IMR-90 (cell line): ENCODE data around the gene DERA. TPM values are rescaled to one million over a fixed set of nuclear protein-coding genes. Genes with fewer than 3 reads are reported as not detected.

Source experiments
- ATAC-seq: fragments of 200-7000 bp; cut with Tn5 transposase; 2 replicates; pipeline ENCODE4 v1.9.1; 2020; ENCODE audit warnings: low read depth, mild to moderate bottlenecking, moderate library complexity
- BruUV-seq: library from RNA; stranded (reverse); fragments of 400-500 nt; replicated peaks from 2 replicates; lab custom pipeline; 2021; lab: Mats Ljungman, UMichigan
- CTCF ChIA-PET: fragments of 300-600 bp; formaldehyde crosslinking; extraction: SDS; loops from one replicate; lab custom pipeline; 2021; ENCODE audit warnings: antibody characterized with exemption; lab: Yijun Ruan, JAX
- POLR2A ChIA-PET: fragments of 300-600 bp; sonication (Branson Sonifier 250); formaldehyde crosslinking; loops from one replicate; lab custom pipeline; 2022; ENCODE audit warnings: antibody characterized with exemption; ENCODE audit not compliant: unreplicated experiment; lab: Charles Lee
- DNase-seq: peaks from one replicate; pipeline ENCODE4 v3.0.0; 2013
- H2AFZ ChIP-seq: replicated peaks from 2 replicates; pipeline ENCODE3; 2013; ENCODE audit warnings: low read length, mild to moderate bottlenecking; ENCODE audit not compliant: poor library complexity
- H2AK5ac ChIP-seq: 2 replicates; pipeline ENCODE4 v1.6.1; 2013; ENCODE audit warnings: low read depth, low read length, inconsistent platforms
- H2AK9ac ChIP-seq: replicated peaks from 2 replicates; pipeline ENCODE3; 2013; ENCODE audit warnings: mild to moderate bottlenecking, low read depth, low read length, moderate library complexity; ENCODE audit not compliant: poor library complexity
- H2BK120ac ChIP-seq: 2 replicates; pipeline ENCODE4 v1.6.1; 2013; ENCODE audit warnings: low read depth, low read length, inconsistent platforms
- H2BK15ac ChIP-seq: 3 replicates; pipeline ENCODE4 v1.6.1; 2013; ENCODE audit warnings: low read depth, low read length, inconsistent platforms
- H2BK20ac ChIP-seq: 2 replicates; pipeline ENCODE4 v1.6.1; 2013; ENCODE audit warnings: low read depth, mild to moderate bottlenecking, inconsistent platforms, low read length, moderate library complexity
- H2BK5ac ChIP-seq: 2 replicates; pipeline ENCODE4 v1.6.1; 2013; ENCODE audit warnings: mild to moderate bottlenecking, low read depth, low read length, inconsistent platforms; ENCODE audit not compliant: poor library complexity, severe bottlenecking
- H3K14ac ChIP-seq: replicated peaks from 2 replicates; pipeline ENCODE4 v1.6.1; 2013; ENCODE audit warnings: low read depth, low read length, inconsistent platforms
- H3K18ac ChIP-seq: 2 replicates; pipeline ENCODE4 v1.6.1; 2013; ENCODE audit warnings: low read depth, low read length, control low read depth
- H3K23ac ChIP-seq: 2 replicates; pipeline ENCODE4 v1.6.1; 2013; ENCODE audit warnings: low read depth, low read length, inconsistent platforms
- H3K27ac ChIP-seq: 2 replicates; pipeline ENCODE4 v1.5.1; 2013; ENCODE audit warnings: mild to moderate bottlenecking, control low read depth, low read length; ENCODE audit not compliant: insufficient read depth
- H3K27me3 ChIP-seq: 2 replicates; pipeline ENCODE4 v1.6.1; 2013; ENCODE audit warnings: low read length; ENCODE audit not compliant: control insufficient read depth, insufficient read depth
- H3K36me3 ChIP-seq: 2 replicates; pipeline ENCODE4 v1.6.1; 2013; ENCODE audit warnings: low read length, mixed read lengths; ENCODE audit not compliant: control insufficient read depth, insufficient read depth
- H3K4ac ChIP-seq: 2 replicates; pipeline ENCODE4 v1.6.1; 2013; ENCODE audit warnings: low read depth, low read length, inconsistent platforms
- H3K4me1 ChIP-seq: 2 replicates; pipeline ENCODE4 v1.6.1; 2013; ENCODE audit warnings: low read length, mixed read lengths; ENCODE audit not compliant: control insufficient read depth, insufficient read depth
- H3K4me2 ChIP-seq: 2 replicates; pipeline ENCODE4 v1.6.1; 2013; ENCODE audit warnings: low read depth, mild to moderate bottlenecking, control low read depth, low read length, moderate library complexity
- H3K4me3 ChIP-seq: 2 replicates; pipeline ENCODE4 v1.5.1; 2013; ENCODE audit warnings: low read depth, mild to moderate bottlenecking, control low read depth, low read length, moderate library complexity; ENCODE audit not compliant: insufficient read depth
- H3K56ac ChIP-seq: 2 replicates; pipeline ENCODE4 v1.6.1; 2013; ENCODE audit warnings: low read length, inconsistent platforms; ENCODE audit not compliant: insufficient read depth; ENCODE audit errors: extremely low read depth
- H3K79me1 ChIP-seq, 2 experiments: 2 replicates each; pipeline ENCODE4 v1.6.1; 2013; ENCODE audit warnings: low read length in 2 of 2, inconsistent platforms in 1 of 2, low read depth in 1 of 2
- H3K9ac ChIP-seq: 2 replicates; pipeline ENCODE4 v1.6.1; 2013; ENCODE audit warnings: low read depth, low read length, control low read depth
- H3K9me1 ChIP-seq: 2 replicates; pipeline ENCODE4 v1.6.1; 2013; ENCODE audit warnings: low read length, inconsistent platforms; ENCODE audit not compliant: insufficient read depth
- H3K9me3 ChIP-seq: 2 replicates; pipeline ENCODE4 v1.6.1; 2013; ENCODE audit warnings: low read length; ENCODE audit not compliant: control insufficient read depth, insufficient read depth
- H4K20me1 ChIP-seq: 2 replicates; pipeline ENCODE4 v1.6.1; 2013; ENCODE audit warnings: low read length, inconsistent platforms; ENCODE audit not compliant: insufficient read depth
- H4K5ac ChIP-seq: 2 replicates; pipeline ENCODE4 v1.6.1; 2013; ENCODE audit warnings: mild to moderate bottlenecking, low read depth, low read length, control low read depth
- H4K8ac ChIP-seq, 2 experiments: 2 replicates each; pipeline ENCODE4 v1.6.1; 2013; ENCODE audit warnings: low read depth in 2 of 2, low read length in 2 of 2, control low read depth in 1 of 2, inconsistent platforms in 1 of 2
- H4K91ac ChIP-seq: 2 replicates; pipeline ENCODE4 v1.6.1; 2013; ENCODE audit warnings: low read depth, low read length, inconsistent platforms; ENCODE audit not compliant: insufficient read depth
- BHLHE40 ChIP-seq: fragments of 150-350 bp; IDR thresholded peaks from 2 replicates; pipeline ENCODE4 v1.6.1; 2016; ENCODE audit warnings: mild to moderate bottlenecking, low read depth, low read length
- CEBPB ChIP-seq: IDR thresholded peaks from 2 replicates; pipeline ENCODE4 v1.6.1; 2012; ENCODE audit warnings: low read depth, low read length, improper control_type of control experiment
- CHD1 ChIP-seq: IDR thresholded peaks from 2 replicates; pipeline ENCODE4 v1.6.1; 2012; ENCODE audit warnings: low read depth, low read length, improper control_type of control experiment
- FOS ChIP-seq: fragments of 150-350 bp; IDR thresholded peaks from 2 replicates; pipeline ENCODE4 v1.6.1; 2016; ENCODE audit warnings: low read depth, low read length
- MAZ ChIP-seq: IDR thresholded peaks from 2 replicates; pipeline ENCODE4 v1.6.1; 2012; ENCODE audit warnings: low read depth, mild to moderate bottlenecking, low read length, improper control_type of control experiment, moderate library complexity, borderline replicate concordance
- MXI1 ChIP-seq: IDR thresholded peaks from 2 replicates; pipeline ENCODE4 v1.6.1; 2012; ENCODE audit warnings: low read depth, mild to moderate bottlenecking, low read length, moderate library complexity, borderline replicate concordance
- POLR2A ChIP-seq: IDR thresholded peaks from 2 replicates; pipeline ENCODE4 v1.6.1; 2012; ENCODE audit warnings: mild to moderate bottlenecking, low read depth, low read length
- WGBS, 2 experiments: methylation state at CpG; one replicate each; pipeline versions ENCODE4 v1.1.5 to v1.1.7; 2013; ENCODE audit warnings: missing lambda C conversion rate in 2 of 2; ENCODE audit not compliant: insufficient read length in 1 of 2; ENCODE audit errors: extremely low coverage in 2 of 2; 5-methylcytosine and 5-hydroxymethylcytosine counted together
- dilution Hi-C: fragments of 300-500 bp; cut with HindIII; formaldehyde crosslinking; loops from one replicate; pipeline ENCODE4 v1.14.3; 2018; ENCODE audit warnings: low sequenced_read_pairs; ENCODE audit not compliant: unreplicated experiment
- in situ Hi-C: fragments of 300-500 bp; cut with MboI; formaldehyde crosslinking; loops from 3 replicates; pipeline ENCODE4 v1.14.3; 2019; ENCODE audit warnings: low sequenced_read_pairs, inconsistent platforms, mixed read lengths
- intact Hi-C: fragments of 100-400 bp; cut with micrococcal nuclease; formaldehyde crosslinking; loops from 2 replicates; pipeline ENCODE4 v1.10.0; 2022
- polyA plus RNA-seq, 3 experiments: library from polyadenylated mRNA; depleted of rRNA; stranded (reverse); fragments of >200 nt; gene quantifications; 2 replicates each; pipeline ENCODE4 v1.2.3, GENCODE V29; 2012; ENCODE audit warnings: low replicate concordance in 1 of 3
- total RNA-seq: library from RNA; depleted of rRNA; stranded (reverse); fragments of >200 nt; gene quantifications from 2 replicates; pipeline ENCODE4 v1.2.3, GENCODE V29; 2012
- TF ChIP-seq, protein P1 (sequence below): conservative IDR thresholded peaks from 2 replicates; pipeline ENCODE4 v1.5.1; 2012; ENCODE audit warnings: mild to moderate bottlenecking, low read depth, low read length, improper control_type of control experiment
- TF ChIP-seq, protein P2 (sequence below): fragments of 150-350 bp; IDR thresholded peaks from 2 replicates; pipeline ENCODE4 v1.6.1; 2016; ENCODE audit warnings: low read depth, mild to moderate bottlenecking, low read length, moderate library complexity, borderline replicate concordance
- TF ChIP-seq, protein P3 (sequence below): fragments of 150-350 bp; IDR thresholded peaks from 2 replicates; pipeline ENCODE4 v1.6.1; 2017; ENCODE audit warnings: mild to moderate bottlenecking, antibody characterized with exemption, low read length, low read depth

Gene DERA
- total and polyA plus RNA-seq, 2 of the 4 experiments (the other 2 are of a cell fraction), result 28.1 to 58.6 TPM

DNA sequence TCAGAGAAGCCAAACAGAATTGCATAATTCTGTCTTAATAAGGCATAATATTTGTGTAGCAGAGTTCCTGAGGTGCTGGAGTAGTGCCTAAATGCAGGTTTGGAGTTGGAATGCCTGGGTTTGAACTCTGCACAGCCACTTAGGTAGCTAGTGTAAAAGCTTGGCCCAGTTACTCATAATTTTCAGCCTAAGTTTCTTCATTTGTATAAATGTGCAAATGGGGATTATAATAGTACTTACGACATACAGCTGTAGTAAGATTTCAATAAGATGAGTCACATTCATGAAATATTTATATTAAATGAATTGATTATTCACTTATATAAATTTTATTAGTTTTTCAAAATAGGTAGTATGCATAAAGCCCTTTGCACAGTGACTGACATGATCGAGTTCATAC, 175.8 kb downstream of the DERA start:
- dilution Hi-C loops, result no loop called here

More for the DNA sequence above, 175.8 kb downstream of the DERA start:
- Histone ChIP-seq H3K9me1 (no peaks in the 10 kb centered on the region), H3K23ac (no peak overlapping the region), H3K27me3 (no peaks in the 10 kb centered on the region), H4K20me1 (no peaks in the 10 kb centered on the region), H3K9me3 (no peaks in the 10 kb centered on the region), H3K14ac (no peak overlapping the region), H2BK5ac (no peak overlapping the region), H2BK20ac (no peak overlapping the region), H3K4me1 (no peaks in the 10 kb centered on the region), H3K36me3 (no peaks in the 10 kb centered on the region), H3K4ac (no peak overlapping the region), H2AK9ac (no peak overlapping the region), H4K8ac (no peak overlapping the region), H2AK5ac (no peak overlapping the region), H4K5ac (no peak overlapping the region), H3K79me1 (no peaks in the 10 kb centered on the region), H3K56ac (no peak overlapping the region), H2BK120ac (no peak overlapping the region), H3K27ac (no peak overlapping the region), H2BK15ac (no peak overlapping the region), H3K9ac (no peak overlapping the region), H3K18ac (no peak overlapping the region), H2AFZ (no peak overlapping the region), H4K91ac (no peak overlapping the region), H3K4me3 (no peak overlapping the region), H3K4me2 (no peak overlapping the region)
- ChIA-PET POLR2A (no interaction called here), CTCF (interaction anchor here (1.1 kb wide), 1 partner anchor 10 kb away, joined by 4 read pairs; no protein-coding TSS in a partner anchor)
- TF ChIP-seq, protein P1, sequence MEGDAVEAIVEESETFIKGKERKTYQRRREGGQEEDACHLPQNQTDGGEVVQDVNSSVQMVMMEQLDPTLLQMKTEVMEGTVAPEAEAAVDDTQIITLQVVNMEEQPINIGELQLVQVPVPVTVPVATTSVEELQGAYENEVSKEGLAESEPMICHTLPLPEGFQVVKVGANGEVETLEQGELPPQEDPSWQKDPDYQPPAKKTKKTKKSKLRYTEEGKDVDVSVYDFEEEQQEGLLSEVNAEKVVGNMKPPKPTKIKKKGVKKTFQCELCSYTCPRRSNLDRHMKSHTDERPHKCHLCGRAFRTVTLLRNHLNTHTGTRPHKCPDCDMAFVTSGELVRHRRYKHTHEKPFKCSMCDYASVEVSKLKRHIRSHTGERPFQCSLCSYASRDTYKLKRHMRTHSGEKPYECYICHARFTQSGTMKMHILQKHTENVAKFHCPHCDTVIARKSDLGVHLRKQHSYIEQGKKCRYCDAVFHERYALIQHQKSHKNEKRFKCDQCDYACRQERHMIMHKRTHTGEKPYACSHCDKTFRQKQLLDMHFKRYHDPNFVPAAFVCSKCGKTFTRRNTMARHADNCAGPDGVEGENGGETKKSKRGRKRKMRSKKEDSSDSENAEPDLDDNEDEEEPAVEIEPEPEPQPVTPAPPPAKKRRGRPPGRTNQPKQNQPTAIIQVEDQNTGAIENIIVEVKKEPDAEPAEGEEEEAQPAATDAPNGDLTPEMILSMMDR, result no peak
- TF ChIP-seq, protein P2, sequence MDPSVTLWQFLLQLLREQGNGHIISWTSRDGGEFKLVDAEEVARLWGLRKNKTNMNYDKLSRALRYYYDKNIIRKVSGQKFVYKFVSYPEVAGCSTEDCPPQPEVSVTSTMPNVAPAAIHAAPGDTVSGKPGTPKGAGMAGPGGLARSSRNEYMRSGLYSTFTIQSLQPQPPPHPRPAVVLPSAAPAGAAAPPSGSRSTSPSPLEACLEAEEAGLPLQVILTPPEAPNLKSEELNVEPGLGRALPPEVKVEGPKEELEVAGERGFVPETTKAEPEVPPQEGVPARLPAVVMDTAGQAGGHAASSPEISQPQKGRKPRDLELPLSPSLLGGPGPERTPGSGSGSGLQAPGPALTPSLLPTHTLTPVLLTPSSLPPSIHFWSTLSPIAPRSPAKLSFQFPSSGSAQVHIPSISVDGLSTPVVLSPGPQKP, result no peak
- TF ChIP-seq CEBPB (no peak), MXI1 (no peak), FOS (no peak), BHLHE40 (no peak), CHD1 (no peak), MAZ (no peak), POLR2A (no peak)
- TF ChIP-seq, protein P3, sequence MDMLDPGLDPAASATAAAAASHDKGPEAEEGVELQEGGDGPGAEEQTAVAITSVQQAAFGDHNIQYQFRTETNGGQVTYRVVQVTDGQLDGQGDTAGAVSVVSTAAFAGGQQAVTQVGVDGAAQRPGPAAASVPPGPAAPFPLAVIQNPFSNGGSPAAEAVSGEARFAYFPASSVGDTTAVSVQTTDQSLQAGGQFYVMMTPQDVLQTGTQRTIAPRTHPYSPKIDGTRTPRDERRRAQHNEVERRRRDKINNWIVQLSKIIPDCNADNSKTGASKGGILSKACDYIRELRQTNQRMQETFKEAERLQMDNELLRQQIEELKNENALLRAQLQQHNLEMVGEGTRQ, result no peak
- ATAC-seq (no peak), DNase-seq (no peak)
- WGBS, 2 experiments, result 60% methylated on average over 1 of the region's 2 CpGs; no CpG with 5 or more reads in 1 of the 2 experiments
- intact Hi-C loops (no loop called here), in situ Hi-C loops (no loop called here)
- no TSS peak for BruUV-seq
